ENCODE data around the gene ZNF184.
"Not testable (repeated sequence)": the region's sequence is repeated elsewhere in the genome, so short reads cannot be mapped to it uniquely, and the experiment has no call there.

The ZNF184 gene

DNA sequence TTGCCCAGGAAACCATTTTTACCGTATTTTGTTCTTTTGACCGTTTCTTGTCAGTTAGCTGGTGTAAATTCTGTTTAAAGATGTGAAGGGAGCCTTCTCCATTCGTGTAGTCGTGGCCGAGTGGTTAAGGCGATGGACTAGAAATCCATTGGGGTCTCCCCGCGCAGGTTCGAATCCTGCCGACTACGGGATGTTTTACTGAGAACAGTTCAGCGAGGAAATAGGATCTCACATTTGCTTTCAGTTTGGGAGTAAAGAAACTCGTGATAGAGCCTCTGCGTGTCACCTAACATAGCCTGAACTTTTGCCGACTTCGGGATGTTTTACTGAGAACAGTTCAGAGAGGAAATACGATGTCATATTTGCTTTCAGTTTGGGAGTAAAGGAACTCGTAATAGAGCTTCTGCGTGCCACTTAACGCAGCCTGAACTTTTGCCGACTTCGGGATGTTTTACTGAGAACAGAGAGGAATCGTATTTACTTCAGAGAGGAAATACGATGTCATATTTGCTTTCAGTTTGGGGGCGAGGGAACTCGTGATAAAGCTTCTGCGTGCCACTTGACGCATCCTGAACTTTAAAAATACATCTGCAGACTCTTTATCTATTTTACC is 5.9 kb upstream of the ZNF184 start:
- DNase-seq: peak; percentile 85

DNA sequence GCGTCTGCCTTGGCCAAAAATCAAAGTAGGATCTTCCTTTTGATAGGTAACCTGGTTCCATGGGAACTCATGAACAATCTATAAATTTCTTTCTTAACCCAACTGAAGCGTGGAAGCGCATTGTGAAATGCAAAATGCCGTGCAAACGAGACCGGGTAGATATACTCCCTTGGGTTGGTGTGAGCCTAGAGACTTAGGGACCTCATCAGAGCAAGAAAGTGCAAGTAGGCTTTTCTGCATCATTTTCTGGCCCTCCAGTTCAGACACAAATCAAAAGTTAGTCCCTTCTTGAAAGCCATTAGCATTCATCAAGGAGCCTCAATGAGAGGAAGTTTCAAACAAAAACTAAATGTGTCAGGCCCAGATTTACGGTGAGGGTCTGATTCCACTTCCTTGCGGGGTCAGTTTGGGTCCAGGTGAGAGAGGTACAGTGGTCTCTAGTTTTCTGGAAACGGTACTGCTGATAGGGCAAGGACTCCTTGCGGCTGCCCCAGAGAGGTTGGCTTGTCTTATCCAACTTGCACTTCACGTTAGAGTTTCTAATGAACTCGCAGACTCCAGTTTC is 5.3 kb upstream of the ZNF184 start:
- no peak for DNase-seq

DNA sequence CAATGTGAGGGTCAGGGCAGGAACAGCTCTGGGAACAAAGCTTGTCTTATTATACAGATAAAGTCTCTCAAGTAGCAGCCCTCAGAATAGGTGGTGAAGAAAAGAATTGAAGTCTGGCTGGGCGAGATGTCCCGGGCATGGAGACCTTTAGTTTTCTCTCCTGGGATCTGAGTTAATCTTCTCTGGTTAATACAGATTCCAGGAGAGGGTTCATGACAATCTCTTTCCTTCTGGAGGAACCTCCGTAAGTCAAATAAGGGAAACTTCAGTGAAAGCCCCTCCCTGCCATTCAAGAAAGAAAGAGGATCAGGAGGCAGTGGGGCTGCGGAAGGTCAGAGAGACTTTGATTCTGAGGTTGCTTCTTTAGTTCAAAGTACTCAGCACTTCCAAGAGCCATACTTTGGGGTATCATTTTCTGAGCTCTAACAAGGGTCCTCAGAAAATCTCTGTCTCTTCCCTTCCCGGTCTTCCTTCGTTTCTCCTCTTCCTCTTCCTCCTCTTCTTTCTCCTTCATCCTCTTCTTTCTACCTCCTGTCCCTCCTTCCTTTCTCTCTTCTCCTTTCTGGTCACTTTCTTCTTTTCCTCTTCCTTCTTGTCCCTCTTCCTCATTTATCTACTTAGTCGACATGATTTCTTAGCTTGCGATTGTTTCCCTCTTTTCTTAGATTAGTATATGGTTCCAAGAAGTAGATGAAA is 4.6 kb upstream of the ZNF184 start:
- no peak for DNase-seq

DNA sequence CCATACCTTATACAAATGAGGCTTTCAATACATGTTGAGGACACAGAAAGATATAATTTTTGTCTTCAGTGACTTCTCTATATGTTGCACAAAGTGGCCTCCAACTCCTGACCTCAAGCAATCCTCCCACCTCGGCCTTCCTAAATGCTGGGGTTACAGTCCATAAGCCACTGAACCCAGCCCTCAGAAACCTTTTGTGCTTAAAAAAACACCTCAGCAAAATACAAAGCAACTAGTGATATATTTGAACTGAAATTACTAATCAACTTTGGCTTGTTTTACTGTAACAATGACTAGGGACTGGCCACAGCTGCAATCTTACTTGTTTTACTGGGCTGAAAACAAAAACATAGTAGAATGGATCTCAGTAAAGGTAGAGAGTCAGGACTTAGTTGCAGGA is 3.2 kb upstream of the ZNF184 start:
- DNase-seq: no peak

- DNase-seq: no peak
Observed at GRCh38 chr6:27474672-27475071, 1.8 kb upstream of the ZNF184 start.

DNA sequence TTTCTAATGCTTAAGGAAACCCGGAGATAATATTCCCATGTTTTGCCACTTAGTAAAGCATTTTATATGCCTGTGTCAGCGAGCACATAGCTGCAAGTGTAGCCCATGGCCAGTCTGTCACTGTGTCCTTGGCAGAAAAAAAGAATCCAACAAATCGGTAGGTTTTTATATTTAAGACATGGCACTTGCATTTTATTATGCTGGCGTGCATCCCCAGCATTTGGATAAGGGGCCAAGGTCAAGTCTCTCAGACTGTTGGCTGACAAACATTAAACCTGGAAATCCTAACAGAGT is 1.2 kb upstream of the ZNF184 start:
- DNase-seq: no peak

DNA sequence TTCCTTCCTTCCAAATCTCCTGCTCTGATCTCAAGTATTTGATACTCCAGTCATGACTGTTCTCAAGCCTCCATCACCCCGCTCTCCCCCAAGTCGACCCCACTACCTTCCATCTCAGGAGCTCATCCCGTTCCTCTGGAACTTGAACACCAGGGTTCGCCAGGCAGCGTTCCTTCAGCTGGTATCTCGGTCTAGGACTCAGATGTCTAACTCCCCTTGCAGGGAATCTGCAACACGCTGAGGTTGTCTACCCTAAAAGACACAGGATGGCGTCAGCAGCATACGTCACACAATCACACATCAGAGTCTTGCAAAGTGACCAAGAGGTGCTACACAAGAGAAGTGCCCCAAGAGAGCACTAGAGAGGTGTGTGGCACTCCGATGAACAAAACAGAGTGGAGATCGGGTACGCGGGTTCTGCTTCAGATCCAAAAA is 706 bp downstream of the ZNF184 start:
- DNase-seq: peak; percentile 57

DNA sequence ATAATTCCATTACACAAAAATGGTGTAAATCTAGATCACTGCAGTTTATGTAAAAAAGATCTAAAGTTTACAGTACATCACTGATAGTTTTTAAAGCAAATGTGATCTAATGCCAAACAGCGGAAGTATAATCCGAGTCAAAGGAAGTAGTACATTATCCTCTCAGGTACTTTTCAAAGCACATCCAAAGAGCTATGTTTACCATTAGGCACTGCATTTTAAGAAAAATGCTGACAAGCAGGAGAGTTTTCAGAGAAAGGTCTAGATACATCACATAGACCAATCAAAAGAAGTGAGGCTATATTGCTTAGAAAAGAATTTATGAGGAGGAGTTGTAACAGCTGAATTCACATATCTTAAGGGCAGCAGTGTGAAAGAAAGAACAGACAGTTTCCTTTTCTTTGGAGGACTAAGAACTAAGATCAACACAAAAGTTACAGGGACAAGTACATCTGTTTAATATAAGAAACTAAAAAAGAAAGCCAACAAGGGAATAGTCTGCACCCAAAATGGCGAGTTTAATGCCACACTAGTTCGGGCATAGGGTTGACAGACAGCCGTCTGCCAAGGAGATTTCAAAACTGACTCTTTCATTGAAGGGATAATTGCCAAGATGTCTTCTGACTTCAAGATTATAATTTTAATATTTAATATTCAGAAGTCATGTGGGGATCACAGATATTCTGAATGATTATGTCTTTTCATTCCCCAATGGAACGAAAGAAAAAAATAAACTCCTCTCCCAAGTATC is 1.4 kb downstream of the ZNF184 start:
- no peak for DNase-seq

DNA sequence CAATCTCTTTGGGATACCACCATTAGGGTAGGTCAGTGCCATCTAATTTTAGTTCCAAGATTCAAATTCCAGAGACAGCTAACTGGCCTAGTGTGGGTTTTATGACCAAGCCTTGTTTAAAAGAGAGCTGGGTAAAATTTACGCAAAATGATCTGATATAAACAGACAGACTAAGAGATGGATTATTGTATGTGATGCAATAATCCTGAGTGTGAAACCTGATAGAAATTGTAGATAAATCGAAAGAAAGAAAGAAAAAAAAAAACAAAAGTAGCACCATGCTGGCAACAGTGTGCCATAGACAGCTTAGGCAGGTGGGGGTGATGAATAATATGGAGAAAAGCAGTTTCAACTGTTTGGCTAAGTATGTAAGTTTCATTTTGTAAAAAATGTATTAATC is 2.9 kb downstream of the ZNF184 start:
- no peak for DNase-seq

- DNase-seq: no peak
Observed at GRCh38 chr6:27468334-27468733, 4.6 kb downstream of the ZNF184 start.

DNA sequence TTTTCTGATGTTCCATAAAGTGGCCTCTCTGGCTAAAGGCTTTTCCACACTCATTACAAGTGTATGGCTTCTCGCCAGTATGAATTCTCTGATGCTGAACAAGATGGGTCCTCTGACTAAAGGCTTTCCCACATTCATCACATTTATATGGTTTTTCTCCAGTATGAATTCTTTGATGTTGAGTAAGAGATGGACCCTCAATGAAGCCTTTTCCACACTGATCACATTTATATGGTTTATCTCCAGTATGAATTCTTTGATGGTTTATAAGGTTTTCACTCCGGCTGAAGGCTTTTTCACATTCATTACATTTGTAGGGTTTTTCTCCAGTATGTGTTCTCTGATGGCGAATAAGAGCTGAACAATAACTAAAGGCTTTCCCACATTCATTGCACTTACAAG is 20.4 kb downstream of the ZNF184 start:
- DNase-seq: no peak

DNA sequence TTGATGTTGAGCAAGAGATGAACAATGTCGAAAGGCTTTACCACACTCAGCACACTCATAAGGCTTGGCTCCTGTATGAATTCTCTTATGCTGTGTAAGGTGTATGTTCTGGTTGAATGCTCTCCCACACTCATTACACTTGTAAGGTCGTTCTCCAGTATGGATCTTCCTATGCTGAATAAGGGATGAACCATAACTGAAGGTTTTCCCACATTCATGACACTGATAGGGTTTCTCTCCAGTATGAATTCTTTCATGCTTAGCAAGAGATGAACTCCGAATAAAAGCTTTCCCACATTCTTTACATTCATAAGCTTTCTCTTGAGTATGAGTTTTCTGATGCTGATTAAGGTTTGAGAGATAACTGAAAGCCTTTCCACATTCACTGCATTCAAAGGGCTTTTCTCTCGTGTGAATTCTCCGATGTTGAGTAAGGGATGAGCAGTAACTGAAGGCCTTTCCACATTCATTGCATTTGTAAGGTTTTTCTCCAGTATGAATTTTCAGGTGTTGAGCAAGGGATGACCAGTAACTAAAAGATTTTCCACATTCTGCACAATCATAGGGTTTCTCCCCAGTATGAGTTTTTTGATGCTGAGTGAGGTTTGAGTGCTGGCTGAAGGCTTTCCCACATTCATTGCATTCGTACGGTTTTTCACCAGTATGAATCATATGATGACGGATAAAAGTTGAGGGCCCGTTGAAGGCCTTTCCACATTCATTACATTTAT is 21.1 kb downstream of the ZNF184 start:
- DNase-seq: no peak

DNA sequence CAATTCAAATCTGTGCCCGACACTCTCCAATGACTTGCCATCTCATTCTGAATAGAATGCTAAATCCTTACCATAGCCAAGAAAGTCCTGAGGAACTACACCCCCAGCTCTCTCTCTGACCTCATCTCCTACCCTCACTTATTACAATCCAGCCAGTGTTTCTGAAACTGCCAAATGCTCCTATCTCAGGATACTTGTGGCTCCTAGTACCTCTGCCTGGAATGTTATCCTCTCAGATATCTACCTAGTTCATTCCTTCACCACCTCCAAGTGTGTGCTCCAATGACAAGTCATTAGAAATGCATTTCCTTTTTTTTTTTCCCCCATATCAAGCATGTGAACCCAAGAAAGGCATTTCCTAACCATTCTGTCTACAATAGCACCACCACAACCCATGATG is 24.4 kb downstream of the ZNF184 start:
- no peak for DNase-seq

DNA sequence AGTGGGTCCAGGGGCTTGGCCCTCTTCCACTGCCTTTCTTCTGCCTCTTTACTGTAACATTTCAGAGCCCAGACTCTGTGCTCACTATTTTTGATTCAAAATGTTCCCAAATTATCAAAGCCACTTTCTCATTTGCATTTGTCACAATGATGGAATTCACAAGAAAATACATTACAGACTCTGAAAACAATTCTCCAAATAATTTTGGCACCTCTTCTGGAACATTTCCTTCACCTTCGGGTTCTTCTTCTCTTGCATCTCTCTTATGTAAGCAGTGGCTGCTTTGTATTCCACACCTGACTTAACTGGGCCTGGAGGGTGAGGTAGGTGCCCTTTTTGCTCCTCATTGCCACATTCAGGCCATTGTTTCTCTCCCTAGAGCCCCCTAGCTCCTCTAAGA is 30.0 kb downstream of the ZNF184 start:
- DNase-seq: no peak

DNA sequence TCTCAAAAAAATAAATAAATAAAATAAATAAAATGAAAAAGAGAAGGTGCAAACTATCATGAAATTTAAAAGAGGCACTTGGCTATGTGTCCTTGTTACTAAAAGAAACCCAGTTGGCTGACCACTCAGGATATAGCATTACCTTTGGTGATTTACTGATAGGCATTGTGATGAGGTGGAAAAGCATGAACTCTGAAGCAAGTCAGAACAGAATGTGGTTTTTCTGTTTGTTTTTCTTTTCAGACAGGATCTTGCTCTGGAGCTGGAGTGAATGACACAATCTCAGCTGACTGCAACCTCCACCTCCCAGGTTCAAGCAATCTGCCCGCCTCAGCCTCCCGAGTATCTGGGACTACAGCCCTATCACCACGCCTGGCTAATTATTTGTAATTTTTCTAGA is 31.9 kb downstream of the ZNF184 start:
- no peak for DNase-seq

GRCh38 chr6:27439371-27439770 is 33.5 kb downstream of the ZNF184 start:
- DNase-seq: no peak

DNA sequence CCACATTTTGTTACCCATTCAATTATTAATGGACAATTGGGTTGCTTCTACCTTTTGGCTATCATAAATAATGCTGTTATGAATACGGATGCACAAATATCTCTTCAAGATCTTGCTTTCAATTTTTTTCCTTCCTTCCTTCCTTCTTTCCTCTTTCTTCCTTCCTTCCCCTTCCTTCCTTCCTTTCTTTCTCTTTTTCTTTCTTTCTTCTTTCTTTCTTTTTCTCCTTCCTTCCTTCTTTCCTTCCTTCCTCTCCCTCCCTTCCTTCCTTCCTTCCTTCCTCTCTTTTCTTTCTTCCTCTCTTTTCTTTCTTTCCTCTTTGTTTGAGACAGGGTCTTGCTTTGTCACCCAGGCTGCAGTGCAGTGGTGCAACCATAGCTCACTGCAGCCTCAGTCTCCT is 39.2 kb downstream of the ZNF184 start:
- no peak for DNase-seq

DNA sequence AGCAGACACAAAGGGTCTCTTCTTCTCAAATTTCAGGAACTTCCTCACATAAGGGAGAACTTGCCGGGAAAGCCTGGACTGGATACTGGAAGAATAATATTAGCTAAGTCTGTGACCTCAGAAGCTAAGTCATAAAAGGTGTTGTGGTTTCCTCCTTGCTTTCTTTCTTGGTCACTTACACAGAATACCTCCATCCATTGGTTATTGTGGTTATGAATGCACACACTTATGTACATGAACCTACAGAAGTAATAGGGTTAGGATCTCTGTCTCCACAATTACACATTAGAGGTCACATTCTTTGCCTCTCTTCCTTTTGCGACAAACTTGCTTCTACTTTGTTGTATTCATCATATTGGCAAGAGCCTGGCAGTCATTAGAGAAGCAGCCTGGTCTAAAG is 43.9 kb downstream of the ZNF184 start:
- no peak for DNase-seq

GRCh38 chr6:27428502-27428901 is 44.4 kb downstream of the ZNF184 start:
- no peak for DNase-seq

DNA sequence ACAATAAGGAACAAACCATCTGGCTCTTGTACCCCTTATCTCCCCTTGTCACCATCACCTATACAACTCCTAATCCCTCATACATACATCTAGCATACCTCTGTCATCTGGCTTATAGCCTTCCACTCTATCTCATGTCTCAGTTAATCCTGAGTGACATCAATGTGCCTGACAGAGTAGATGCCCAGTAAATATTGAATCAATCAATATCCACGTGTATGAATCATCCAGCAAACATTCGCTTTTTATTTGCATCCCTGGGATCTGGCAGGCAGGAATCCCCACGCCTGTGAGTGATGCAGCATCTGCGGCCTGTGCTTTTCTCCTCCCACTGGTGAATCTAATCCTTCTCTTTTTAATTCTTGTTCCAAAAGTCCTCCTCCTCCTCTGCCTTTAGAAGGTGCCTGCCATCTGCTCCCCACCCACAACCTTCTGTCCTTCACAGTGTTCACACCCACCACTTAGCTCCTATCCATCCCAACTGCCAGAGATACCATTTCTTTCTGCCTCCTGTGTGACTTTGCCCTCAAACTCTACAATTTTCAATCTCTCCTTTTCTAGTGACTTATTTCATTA is 46.8 kb downstream of the ZNF184 start:
- DNase-seq: no peak

GRCh38 chr6:27424851-27425250 is 48.1 kb downstream of the ZNF184 start:
- not testable (repeated sequence) for DNase-seq

GRCh38 chr6:27422651-27423332 is 50.1 kb downstream of the ZNF184 start:
- no peak for DNase-seq
